CD4-positive, alpha-beta T cell treated with Interleukin-15 for 1 hour (primary cell): ENCODE data around the gene STK38.
A peak's percentile ranks its signal among the peaks of the same experiment; 100 is the strongest.
"Not testable (repeated sequence)": the region's sequence is repeated elsewhere in the genome, so short reads cannot be mapped to it uniquely, and the experiment has no call there.

Experiments used
- DNase-seq: peaks from one replicate; pipeline ENCODE4 v3.0.0-alpha.2; 2020

STK38 gene

DNA sequence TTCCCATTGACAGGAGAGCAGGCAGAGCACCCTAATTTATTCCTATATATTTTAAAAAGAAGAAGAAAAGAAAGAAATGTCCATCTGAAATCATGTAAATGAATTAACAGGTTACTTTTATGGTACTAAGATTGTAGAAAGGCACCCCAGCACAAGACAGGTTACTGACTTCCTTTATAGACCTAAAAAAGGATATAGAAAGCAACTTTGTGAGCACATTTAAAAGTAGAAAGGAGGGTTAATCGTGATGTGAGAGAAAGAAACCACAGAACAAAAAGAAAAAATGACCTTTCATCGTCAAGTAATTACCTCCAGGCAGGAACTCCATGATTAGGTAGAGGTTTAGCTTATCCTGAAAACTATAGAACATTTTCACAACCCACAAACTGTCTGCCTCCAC lies 29.9 kb downstream of the STK38 start:
- no peak for DNase-seq

DNA sequence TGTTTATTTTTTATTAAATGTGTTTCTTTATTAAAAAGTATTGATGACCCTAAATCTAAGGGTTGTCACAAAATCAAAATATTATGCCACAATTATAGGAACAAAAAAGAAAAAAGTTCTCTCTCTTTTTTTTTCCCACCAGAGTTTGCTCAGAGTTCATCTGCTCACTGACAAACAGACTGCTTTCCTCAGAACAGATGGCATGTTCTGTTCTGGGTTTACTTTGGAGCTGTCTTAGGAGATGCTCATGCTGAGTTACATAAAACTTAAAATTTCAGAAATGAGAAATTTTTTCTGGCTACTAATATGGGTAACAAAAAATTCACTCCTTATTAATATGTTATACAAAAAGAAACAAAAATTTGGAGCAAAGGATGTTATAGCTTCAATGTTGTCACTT lies 30.3 kb downstream of the STK38 start:
- DNase-seq = no peak

DNA sequence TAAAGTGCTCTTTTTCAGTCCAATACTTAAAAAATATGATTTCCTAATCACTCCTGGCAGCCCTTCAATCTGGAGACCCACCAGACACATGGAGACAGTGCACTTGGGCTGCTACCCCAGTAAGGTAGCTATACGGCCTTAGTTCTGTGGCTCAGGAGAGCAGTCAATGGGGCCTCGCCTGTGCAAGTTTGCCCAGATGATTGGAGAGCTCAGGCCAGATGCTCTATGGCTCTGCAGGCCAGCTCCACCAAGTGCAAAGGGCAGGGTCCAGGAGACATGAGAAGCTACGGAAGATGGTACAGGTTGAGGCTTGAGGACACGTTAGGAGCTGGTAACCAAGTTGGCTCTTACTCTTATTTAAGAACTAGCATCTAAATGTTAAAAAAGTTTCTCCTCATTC lies 30.7 kb downstream of the STK38 start:
- no peak for DNase-seq

DNA sequence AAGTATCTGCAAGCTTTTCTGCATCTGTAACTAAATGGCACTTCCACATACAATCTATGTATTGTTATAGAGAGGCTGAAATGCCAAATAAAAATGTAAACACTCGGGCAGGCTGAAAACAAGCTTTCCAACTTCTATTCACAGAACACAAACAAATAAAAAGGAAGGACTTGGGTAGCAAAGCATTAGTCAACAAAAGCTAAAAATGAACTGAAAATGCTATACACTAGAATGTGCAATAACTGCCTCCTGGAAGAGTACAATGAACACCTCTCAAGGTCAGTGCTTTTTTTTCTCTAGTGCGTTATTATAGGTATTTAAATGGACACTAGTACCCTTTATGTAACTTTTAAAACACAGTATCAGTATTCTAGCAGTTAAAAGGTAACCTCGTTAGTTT lies 31.4 kb downstream of the STK38 start:
- no peak for DNase-seq

DNA sequence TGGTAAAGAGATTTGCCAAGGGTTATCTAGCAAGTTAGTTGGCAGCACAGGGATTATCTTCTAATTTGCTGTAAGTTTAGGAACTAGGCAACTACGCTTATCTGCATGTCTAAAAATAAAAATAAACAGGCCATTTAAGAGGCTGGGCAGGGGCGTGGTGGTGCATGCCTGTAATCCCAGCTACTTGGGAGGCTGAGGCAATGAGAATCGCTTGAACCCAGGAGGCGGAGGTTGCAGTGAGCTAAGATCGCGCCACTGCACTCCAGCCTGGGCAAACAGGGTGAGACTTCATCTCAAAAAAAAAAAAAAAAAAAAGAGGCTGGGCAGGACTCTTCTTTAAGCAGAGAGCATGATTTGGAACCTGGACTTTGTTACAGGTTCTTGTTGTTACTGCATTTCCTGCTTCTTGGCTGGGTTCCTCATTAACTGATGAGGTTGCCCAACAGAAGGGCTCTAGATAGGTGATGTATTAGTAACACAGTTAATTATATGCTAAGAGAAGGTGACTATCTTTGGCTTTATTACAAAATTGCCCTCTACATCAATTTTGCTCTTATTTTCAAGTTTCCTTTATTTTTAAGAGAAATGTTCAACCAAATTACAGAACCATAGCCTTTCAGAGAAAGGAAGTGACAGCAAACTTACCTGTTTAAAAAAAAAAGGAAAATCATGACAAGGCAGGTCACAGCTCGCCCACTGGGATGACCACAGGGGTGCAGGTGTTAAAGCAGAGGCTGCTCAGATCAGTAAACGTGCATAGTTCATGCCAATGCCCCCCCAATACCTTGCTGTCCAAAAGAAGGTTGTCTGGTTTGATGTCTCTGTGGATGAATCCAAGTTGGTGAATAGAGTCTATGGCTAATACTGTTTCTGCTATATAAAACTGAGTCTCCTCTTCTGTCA lies 32.5 kb downstream of the STK38 start:
- no peak for DNase-seq

DNA sequence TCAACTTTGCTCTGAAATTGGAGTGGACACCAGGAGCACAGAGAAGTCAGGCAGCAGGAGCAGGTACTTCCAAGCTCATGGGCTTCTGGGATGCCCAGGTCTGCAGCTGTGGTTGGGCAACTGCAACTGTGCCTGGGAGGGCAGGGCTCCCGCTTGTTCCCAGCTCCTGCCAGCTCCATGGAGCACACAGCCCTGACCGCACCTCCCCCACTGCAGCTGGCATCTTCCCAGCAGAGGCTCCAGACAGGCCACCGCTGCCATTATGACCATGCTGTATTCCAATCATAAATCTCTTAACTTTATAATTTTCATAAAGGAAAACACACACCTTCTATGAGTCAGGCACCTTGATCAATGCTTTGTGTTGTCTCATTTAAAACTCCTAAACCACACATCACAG lies 36.9 kb downstream of the STK38 start:
- DNase-seq = no peak

DNA sequence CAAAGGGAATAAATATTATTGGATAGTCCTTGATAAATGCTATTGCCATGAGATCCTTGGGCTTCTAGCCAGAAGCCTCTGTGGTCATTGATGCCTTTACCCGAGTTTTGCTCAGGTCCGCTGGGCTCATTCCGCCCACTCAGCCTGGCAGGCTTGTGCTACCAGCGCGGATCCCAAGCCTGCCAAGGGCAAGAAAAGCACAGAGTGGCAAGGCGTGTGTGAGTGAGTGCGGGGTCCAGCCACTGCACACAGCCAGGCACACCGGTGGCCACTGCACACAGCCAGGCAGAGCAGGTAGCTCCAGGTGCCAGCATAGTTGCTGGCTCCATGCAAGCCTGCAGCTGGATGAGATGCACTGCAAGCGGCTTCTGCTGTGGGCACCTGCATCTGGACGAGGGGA lies 38.7 kb downstream of the STK38 start:
- no peak for DNase-seq

DNA sequence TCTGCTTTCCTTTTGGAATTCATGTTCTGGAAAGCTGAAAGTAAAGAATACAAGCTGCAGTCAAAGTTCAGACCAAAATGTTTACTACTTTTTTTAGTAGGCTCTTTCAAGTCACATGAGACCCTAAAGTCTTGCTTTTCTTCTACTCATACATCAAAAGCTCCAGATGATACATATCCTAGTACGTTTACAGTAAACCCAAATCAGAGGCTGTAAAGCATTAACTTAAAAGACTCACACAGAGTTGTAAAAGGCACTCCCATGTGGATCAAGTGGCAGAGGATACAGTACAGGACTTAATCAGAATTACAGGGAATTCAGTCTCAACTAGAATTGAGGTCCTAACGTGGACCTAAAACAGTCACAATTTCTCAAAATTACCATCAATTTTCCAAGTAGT lies 40.7 kb downstream of the STK38 start:
- no peak for DNase-seq

DNA sequence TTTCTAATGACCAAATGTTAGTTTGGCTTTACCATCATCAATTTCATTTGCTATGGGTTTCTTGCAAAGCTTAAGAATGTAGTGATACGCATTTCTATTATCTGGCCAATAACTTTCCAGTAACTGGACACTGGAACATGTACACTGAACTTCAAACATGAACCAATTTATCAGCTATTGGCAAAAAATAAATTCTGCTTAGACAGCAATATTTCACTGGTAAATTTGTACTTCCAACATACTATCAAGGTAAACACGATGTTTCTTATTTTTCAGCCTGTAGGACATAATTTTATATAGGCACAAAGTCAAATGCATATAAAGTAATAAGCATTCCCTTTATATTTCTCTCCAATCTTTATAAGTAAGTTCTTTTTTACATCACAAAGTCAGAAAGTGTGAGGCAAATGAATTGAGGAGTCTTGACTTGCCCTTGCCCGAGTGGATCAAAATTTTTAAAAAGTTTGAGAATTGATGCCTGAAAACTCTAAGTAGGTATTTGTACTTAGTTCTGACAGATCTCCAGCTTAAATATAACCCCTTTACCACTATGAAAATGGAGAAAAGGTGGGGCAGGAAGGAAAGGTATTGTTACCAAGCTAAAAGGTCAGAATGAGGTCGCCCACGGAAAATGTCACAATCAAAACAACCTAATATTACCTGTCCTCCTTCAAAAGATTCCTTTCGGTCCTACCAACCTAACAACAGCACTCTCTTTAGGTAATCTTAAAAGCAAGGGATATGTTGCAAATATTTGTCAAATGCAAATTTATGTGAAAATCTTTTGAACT lies 41.3 kb downstream of the STK38 start:
- DNase-seq = no peak

DNA sequence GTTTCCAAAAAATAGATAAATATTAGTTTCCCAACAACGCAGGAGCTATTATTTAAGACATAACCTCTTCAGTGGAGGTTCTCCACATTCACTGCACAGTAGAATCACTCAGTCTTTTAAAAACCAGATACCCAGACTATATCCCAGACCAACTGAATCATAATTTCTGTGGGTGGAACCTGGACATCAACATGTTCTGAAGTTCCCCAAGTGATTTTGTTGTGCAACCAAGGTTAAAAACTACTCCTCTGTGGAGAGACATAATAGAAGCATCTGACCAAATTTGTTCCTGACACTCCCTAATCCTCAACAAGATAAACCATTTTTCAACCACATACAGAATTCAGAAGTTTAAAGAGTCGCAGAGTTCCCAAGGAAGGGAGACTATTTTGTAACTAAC lies 42.3 kb downstream of the STK38 start:
- DNase-seq = no peak

DNA sequence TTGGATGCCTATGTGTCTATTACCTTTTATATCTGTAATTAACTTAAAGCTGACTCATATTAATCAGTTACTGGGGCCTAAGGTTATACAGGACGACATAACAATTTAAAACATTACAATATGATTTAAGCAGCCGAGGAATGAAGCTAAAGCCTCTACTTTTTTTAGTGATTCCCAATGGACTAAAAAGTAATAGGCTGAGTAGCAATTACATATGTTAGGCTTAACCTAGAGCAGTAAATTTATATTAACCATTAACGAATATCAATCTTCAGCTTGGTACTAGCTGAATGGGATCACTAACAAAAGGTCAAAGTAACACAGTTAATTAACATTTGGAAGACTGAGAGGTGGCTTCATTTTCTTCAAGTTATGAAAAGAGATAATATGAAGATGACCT lies 43.1 kb downstream of the STK38 start:
- DNase-seq = no peak

DNA sequence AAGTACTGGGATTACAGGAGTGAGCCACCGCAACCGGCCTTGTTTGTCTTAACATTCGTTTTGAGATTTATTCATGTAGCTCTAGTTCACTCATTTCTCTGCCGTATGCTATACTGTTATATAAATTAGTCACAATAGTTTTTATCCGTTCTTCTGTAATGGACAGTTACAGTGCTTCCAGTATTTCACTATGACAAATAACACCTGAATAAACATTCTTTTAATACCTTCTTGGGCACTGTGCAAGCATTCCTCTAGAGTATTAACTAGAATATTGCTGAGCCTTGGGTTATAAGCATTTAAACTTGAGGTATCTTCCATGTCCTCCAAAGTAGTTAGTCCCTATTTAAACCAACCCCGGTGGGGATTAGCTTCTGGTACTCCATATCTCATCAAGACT lies 45.6 kb downstream of the STK38 start:
- DNase-seq = no peak

DNA sequence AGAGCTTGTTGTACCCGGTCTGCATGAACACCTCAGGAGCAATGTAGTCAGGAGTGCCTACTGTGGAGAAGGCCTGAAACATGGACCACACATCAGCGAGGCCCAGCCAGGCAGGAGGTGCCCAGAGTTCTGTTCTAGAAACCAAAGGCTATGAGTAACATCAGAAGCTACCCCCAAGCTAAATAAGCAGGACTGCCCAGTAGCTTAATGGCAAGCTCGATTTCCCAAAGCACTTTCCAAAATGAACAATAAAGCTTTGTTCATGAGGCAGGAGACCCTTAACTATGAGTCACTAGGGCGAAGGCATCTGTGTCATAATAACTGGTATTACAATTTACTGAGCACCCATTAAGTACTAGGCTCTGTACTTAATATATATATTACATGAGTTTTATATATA lies 47.4 kb downstream of the STK38 start:
- no peak for DNase-seq

DNA sequence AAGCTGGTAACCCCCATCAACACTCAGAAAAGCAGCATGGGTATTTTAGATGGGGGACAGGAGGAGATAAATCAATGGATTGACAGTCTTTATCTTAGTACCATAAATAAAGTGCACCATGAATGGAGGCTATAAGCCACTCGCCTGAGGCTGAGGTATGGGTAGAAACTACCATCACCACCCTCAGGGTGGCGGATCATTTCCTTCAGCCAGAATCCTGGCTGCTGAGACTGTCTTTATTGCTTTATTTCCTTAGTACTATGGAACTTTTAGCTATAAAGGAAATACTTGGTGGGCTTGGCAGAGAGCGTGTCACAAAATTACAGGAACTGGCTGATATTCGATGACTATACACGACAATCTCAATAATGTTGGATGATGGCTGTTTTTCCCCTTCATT lies 52.2 kb downstream of the STK38 start:
- DNase-seq = no peak

DNA sequence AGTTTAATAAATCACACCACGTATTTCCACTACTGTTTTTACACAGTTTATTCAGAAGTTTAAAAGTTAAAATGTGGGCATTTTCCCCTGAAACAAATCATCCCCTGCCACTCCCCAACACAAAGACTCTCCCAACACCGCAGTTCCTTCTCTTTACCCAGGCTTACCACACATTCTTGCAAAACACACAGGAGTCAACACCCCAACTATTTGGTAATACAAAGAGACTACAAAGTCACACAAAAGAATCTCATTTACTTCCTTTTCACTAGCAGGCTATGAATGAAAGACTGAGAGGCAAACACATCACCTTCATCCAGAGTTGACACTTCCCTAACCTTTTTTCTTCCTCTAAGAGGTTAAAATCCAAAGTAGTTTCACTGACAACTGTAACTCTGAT lies 53.4 kb downstream of the STK38 start:
- peak; percentile 20 for DNase-seq

DNA sequence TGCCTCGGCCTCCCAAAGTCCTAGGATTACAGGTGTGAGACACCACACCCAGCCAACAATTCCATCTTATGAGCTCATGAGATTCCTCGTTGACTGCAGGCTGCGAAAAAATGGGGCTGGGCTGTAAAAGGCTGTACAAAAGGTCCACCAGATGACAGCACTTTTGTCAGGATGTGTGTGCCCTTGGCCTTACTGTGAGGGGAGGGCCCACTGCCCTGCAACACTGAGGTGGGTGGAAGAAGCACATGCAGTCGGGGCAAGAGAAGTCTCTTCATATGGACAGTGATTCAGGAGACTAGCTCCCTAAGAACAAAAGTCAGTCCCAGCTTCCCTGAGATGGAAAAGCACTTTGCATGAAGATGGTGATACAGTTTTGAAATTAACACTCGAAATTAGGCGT lies 54.0 kb downstream of the STK38 start:
- no peak for DNase-seq

DNA sequence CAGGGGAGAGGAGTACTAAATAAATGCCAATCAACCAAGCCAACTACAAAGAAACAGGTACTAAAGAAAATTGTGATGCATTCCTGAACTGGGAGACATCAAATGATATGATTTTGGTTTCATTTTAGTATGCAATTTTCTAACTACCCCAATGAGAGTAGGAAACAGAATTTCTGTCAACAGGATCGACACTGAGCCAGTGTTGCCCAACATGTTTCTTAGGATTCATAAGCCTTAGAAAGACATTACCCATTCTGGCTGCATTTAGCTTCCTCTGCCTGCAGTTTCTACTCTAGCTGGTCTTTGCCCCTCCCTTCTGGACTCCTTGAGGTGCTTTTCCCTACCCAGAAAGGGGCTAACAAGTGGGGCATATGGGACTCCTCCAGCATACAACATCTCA lies 54.7 kb downstream of the STK38 start:
- DNase-seq = no peak

DNA sequence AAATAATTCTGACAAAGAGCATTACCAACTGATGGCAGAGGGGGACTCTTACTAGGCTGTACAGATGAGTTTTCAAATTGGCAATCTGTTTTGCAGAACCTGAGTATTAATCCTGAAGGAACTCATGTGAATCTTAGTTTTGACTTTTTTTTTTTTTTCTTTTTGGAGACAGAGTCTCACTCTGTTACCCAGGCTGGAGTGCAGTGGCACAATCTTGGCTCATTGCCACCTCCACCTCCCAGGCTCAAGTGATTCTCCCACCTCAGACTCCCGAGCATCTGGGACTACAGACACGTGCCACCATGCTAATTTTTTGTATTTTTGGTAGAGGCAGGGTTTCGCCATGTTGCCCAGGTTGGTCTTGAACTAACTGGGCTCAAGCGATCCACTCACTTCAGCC lies 55.2 kb downstream of the STK38 start:
- DNase-seq = no peak

DNA sequence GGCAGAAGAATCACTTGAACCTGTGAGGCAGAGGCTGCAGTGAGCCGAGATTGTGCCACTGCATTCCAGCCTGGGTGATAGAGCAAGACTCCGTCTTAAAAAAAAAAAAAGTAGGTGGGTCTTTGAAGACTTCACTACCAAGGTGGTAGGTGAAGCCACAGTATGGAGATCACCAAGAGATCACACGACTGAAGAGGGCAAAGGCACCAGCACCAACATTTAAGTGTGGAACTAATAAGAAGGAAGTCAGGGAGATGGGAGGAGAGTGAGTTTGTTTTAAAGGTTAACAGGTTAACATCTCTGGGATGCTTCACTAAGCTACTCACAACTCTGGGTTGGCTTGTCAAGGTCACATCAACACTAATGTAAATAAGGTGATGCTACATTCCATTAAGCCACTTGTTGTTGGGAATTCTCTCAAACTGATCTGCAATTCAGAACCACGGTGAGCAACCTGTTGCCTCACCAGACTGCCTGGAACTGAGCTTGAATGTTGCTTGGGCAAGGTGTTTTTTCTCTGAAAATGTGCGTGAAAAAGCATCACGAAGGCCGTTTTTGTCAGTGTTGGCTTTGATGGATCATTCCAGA lies 55.8 kb downstream of the STK38 start:
- no peak for DNase-seq

DNA sequence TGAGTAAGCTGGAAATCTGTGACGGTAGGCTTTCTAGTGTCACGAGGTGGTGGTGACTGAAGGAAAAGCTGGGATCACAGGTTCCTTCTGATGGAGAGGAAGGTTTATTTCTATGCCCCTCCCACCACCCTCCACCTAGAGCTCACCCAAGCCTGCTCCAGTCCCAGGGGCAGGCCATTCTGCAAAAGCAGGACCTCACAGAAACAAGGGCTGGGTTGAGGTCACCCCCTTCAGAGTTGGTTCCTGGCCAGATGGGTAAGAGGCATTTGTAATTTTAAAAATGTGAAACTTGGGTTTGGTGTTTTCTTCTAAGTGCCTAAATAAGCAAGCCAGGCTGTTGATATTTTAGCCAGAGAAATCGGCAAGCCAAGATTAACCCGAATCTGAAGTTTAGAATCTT lies 57.9 kb downstream of the STK38 start:
- no peak for DNase-seq

DNA sequence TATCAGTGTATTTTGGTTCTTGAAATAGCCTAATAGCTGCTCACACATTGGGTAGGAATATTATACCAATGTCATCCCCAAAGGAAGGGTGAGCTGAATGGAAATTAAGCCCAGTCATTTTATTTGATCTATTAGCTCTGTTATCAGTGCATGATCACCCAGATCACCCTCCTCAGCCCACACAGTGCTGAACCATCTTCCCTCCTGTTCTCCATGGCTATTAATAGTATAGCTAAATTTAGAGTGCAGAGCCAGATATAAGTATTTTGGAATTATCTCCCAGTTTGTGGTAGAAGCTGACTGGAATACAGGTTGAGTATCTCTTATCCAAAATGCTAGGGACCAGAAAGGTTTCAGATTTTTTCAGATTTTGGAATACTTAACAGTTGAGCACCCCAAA lies 59.1 kb downstream of the STK38 start:
- DNase-seq = no peak

DNA sequence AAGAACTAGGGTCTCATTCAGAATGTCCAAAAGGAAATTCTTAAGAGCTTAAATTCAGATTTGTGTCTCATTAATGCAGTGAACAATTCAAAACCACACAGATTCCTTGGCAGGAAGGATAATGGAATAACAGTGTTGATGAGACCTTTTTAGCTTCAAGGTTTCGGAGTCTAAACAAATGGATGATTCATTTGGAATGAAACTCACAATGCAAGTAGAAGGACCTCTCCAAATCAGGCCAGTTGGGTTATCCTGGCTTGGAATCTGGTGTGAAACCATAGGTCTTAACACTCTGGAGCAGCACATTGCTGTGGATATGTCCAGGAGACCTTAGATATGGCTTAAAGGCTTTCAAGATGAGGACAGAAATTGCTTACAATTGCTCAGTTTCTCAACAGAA lies 59.6 kb downstream of the STK38 start:
- no peak for DNase-seq

DNA sequence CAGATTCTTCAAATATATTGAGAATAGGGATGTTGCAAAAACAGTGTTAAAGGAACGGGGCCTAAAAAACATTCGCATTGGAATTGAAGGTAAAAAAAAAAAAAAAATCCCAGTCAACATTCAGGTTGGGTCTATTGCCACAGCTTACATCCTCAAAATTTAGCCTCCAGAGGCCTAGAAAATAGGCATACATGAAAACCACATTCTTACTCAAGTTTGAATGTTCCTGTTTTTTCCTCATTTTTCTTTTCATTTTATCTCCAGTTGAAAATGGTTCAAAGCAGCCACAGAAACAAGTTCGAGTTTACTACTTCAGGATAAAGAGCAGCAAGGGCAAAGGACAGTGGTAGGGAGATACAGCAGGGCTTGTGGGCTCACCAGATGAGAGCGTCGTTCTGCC lies 62.5 kb downstream of the STK38 start:
- DNase-seq = no peak

DNA sequence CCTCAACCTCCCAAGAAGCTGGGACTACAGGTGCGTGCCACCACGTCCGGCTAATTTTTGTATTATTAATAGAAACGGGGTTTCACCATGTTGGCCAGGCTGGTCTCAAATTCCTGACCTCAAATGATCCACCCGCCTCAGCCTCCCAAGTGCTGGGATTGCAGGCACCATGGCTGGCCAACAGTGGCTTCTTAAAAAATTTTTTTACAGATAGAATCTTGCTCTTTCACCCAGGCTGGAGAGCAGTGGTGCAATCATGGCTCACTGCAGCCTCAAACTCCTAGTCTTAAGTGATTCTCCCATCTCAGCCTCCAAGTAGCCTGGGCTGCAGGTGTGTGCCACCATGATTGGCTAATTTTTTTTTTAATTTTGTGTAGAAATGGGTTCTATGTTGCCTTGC lies 64.0 kb downstream of the STK38 start:
- DNase-seq = not testable (repeated sequence)
